GM21447 (cell line): ENCODE measurements around the gene ESD.
"Not testable (repeated sequence)": the region's sequence is repeated elsewhere in the genome, so short reads cannot be mapped to it uniquely, and the experiment has no call there.

ENCODE experiments used
- ATAC-seq: cut with Tn5 transposase; IDR thresholded peaks from one replicate; pipeline ENCODE4 v1.9.1; 2021; ENCODE audit not compliant: unreplicated experiment

ESD gene, protein sequence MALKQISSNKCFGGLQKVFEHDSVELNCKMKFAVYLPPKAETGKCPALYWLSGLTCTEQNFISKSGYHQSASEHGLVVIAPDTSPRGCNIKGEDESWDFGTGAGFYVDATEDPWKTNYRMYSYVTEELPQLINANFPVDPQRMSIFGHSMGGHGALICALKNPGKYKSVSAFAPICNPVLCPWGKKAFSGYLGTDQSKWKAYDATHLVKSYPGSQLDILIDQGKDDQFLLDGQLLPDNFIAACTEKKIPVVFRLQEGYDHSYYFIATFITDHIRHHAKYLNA

DNA sequence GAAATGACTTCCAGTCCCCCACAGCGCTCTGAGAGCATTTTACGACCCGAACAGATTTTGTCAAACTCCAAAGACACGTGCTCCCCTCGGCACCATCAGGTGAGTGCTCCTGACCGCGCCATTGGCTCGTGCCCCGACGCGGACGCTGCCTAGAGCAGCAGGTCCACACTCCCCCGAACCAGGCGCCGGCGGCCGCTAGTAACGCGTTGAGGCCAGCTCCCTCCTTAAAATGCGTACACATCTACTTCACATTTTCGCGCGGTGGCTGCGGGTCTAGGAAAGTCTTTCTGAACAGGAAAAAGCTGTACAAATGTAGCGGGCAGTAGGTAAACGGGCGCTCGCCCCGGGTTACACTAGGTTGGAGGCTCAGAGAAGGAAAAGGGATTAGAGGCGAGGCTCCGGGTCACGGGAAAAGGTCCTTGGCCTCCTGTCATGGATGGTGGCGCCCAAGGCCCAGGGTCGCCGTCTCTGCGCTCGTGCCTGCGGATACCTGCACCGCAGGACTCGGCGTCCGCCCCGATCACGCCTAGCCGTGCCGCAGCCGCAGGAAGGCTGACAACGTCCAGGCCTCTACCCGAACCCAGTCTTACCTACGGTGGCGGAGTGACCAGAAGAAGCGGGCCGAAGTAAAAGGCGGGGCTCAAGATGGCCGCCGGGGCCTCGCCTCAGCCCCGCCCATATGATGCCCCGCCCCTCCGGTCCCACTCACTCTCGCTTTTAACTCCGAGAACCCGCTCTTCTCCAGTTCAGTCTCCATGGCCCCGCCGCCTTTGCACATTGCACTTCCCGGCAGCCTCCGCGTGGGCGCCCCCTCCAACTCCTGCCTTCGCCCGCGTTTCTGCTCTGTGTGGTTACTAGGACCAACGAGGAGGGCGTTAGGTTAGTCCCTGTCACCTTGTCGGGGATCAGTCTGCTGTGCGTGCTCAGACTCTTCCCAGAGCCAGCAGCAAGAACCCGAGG lies at the start of gene ESD:
Gene ESD (minus strand): TSS at position 647 of the 960 bp plus-strand sequence. CDS start 5,748 bp downstream, outside the sequence.
- ATAC-seq, result peak; percentile 94

DNA sequence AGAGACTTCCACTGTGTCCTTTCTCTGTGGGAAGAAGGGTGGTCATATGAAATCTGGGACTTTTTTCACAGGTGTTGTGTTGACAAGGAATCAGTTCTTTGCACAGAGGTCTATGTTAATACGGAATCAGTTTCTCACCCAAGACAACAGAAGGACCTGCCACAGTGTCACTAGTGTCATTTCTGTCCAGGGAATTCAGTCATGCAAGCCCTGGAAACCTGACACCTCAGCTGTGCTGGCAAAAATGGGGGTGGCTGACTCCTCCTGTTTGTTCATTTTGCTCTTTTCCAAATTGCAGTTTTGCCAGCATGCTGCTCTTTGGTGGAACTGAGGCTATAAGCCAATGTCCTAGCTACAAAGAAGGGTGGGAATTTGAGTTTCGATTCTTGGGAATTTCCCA lies 49.8 kb upstream of the ESD start:
- no peak for ATAC-seq

DNA sequence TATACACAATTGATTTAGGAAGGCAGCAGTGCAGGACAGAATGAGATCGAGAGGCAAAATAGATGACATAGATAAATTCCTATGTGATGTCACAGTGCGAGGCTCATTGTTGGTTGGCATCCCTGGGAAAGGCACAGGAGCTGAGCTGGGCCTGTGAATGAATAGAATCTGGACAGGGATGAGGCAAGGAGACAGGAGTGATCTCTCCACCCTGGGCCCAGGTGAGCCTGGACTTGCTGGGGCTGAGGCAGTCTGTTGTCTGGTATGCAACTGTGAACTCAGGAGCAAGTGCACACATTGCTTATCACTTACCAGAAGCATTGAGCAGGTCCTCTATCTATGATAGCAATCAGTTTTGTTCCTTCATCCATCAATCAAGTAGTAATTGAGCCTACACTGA lies 48.2 kb upstream of the ESD start:
- ATAC-seq, result no peak

DNA sequence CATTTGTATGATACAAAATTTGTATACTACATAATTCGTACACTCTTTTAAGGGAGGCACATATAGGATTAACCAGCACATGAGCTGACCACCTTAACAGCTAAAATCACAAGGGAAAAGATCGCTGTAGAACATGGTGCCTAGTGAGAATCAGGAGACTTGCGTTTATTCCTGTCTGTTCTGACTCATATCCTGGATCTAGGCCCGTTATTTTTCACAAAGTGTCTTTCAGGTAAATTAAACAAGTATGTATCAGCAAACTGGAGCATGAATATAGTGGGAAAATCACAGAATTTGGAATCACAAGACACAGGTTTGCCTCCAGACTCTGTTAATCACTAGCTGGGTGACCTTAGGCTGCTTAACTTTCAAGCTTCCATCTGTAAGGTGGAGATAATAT lies 47.5 kb upstream of the ESD start:
- ATAC-seq, result no peak

GRCh38 chr13:46839399-46839798 lies 42.4 kb upstream of the ESD start:
- ATAC-seq, result no peak

DNA sequence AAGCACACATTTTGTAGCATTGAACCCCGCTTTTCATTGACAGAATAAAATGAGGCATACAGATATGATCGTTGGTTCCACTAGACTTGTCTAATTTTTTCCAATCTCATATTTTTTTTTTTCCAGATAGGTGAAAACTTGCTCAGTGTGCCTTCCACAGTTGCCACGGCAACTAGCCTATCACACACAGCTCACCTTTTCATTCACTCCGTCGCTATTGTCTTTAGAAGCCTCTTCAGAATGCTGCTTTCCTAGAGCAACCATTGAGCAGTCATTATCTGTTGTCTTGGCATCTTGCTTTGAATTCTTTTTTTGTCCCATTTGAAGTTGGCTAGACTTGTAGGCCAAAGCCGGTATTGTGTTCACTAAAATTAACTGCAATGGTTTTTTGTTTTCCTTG lies 37.7 kb upstream of the ESD start:
- ATAC-seq, result no peak

DNA sequence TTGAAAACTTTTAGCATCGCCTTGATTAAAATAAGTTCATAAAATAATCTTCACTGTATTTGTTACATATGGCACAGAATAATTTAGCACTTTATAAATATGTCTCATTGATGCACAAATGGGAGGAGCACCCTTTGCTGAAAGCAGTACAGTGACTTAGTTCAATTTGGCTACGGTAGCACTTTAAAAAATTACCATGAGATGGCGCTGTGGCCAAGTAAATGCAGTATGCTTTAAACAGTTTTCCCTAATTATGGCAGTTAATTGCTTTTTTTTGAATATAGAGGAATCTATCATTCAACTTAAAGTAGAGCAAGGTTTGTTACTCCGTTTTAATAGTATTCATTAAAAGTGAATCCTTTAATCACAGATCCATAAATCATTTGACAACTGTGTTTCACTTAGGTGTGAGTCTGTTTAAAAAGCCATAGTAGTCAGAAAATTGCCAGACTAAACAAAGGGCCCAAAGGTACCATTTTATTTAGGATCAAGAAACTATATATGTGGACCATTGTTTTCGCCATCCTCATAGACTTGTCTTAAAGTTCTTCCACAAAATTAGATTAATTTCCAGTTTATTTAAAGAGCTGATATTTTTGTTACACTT lies 34.7 kb upstream of the ESD start:
- no peak for ATAC-seq

DNA sequence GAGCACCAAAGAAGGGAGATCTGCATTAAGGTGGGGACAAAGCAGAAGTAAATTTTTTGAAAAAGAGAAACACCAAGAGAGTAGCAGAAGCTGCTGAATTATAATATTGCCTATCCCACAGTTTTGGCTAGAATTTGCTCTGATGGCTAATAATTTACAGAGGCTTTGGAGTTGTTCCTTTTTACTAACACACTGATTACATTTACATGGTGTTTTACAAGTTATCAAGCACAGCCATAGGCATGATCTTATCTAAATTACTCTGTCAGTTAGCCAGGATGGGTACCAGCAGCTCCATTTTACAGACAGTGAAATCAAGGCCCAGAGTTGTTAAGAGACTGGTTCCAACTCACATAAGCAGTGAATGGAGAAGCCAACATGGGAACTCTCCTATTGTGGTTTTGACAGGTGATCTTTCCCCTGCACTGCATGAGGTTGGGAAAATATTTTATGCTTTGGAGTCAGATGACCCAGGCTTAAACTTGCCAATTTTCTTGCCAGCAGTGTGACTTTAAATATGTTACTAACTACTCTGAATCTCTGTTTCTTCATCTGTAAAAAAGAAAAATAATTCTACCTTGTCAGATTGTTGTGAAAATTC lies 33.5 kb upstream of the ESD start:
- ATAC-seq, result no peak

DNA sequence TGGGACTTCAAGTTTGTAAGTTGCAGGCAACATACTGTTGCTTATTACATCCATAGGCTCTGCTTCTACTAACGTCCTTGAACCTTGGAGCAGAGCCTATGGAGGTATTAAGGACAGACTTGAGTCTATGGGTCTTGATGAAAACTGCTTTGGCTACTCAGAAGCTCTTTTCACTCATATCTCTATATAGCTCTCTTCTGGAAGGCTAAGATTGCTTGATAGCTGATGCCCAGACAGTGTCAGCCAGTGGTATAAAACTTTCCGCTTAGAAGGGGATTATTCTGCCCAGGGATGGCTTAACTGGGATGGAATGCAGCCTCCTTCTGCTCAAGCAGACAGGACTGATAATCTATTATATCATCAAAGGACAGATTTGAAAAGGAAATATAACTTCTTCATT lies 25.6 kb upstream of the ESD start:
- ATAC-seq, result no peak

- ATAC-seq, result no peak
Measured at GRCh38 chr13:46817838-46818476, 21.0 kb upstream of the ESD start.

GRCh38 chr13:46817095-46817494 lies 20.1 kb upstream of the ESD start:
- ATAC-seq, result no peak

DNA sequence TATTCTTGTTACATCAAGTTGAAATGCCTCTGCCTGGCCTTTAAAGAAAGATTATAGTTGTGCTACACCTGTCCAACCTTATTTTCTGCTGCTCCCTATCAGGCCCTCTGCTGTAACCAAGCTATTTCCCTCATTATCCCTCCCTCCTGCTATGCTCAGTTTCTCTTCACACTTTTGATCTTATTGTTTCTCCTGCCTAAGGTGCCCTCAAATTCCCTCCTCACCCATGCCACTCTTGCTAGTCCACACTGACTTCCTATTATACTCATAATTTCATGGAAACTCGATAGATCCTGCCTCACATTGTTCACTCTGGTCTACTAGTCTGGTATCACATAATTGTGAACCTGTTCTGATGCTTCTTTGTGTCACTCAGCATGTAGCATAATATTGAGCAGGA lies 19.4 kb upstream of the ESD start:
- ATAC-seq, result no peak

- no peak for ATAC-seq
Measured at GRCh38 chr13:46812301-46812797, 15.4 kb upstream of the ESD start.

DNA sequence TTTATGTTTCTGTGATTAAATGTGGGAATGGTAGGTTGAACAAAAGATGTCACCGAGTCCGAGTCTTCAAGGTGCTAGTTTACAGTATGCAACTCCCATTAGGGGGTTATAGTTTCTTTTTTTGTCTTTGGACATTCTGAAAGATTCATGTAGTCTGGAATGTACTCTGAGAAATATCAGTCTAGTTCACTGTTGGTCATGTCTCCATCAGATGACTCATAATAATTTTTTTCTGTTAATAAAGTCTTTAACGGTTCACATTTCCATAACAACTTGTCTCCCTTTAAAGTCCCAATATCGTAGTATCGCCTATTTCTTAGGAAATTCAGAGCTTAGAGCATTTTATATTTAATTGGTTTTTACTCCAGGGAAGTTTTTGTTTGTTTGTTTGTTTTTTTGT lies 13.5 kb upstream of the ESD start:
- ATAC-seq, result no peak

GRCh38 chr13:46804921-46805320 lies 8.0 kb upstream of the ESD start:
- not testable (repeated sequence) for ATAC-seq

DNA sequence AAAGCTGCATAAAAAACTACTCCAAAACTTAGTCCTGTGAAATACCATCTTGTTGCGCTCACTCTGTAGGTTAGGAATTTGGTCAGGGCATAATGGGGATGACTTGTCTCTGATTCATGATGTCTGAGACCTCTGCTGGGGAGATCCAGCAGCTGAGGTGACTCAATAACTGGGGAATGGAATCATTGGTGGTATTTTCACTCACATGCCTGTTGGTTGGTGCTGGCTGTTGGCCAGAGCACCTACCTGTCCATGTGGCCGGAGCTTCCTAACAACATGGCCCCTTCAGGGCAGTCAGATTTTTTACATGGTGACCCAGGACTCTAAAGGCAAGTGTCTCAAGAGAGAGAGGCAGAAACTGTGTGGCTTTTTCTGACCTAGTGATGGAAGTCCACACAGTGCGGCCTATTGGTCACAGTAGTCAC lies 7.4 kb upstream of the ESD start:
- no peak for ATAC-seq

GRCh38 chr13:46803586-46803985 lies 6.6 kb upstream of the ESD start:
- no peak for ATAC-seq

DNA sequence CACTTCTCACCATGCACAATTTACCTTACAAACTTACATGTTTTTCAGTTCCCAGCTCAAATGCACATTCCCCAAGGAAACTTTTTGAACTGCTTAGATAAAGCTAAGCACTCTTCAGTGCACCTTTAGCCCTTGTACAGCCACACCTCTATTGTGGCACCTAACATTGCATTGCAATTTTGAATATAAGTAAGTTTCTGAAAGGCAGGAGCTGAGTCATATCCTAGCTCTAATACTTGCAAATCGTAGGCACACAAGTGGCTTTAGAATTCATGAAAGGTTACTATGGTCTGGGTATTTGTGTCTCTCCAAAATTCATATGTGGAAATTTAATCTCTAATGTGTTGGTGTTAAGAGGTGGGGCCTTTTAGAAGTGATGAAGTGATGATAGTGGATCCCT lies 4.9 kb upstream of the ESD start:
- no peak for ATAC-seq

DNA sequence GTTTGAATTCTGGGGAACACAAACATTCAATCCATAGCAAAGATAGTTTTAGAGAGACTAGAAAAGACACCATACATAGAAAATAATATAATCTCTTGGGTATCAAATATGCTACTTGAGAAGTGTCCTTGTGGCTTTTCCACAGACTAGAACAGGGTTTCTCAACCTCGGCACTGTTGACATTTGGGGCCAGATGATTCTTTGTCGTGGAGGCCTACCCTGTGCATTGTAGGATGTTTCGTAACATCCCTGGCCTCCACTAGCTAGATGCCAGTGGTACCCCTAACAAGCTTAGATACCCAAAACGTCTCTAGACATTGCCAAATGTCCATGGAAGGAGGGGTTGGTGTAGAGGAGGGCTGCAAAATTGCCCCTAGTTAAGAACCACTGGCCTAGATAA lies 2.2 kb upstream of the ESD start:
- no peak for ATAC-seq

DNA sequence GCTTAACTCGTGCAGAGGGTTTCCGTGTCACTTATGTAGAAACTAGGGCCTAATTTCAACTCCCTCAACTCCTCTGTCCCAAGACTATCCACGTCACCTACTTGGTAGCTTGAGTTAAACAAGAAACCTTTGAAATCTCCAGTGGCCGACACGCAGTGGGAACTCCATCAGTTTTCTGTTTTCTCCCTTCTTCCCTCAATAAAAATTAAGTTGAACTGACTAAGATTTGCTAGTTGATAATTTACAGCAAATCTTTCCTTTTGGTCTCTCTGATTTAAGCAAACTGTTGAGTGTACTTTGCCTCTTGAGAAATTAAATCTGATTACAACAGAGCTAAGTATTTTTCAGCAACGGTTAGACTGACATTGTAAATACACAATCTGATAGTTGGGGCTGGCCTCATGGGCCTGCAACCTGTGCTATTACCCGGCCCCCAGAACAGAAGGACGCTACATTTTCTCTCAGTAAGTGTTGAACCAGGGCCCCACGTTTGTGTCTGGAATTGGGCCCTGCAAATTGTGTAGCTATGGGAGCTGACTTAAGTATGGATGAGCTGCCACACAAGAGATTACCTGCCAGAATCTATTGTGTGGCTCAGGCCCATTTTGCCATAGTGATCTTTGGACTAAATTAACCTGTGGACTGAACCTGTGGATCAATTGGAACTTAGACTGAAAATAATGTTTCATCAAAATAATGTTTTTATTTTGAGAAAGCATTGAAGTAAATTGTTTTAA lies 708 bp upstream of the ESD start:
- ATAC-seq, result no peak
